PC-9 (cell line): ENCODE data around the gene AKAP13. TPM values are rescaled to one million over a fixed set of nuclear protein-coding genes. Genes with fewer than 3 reads are reported as not detected.

Experiments
- BruUV-seq: library from RNA; stranded (reverse); fragments of 400-500 nt; replicated peaks from 2 replicates; lab custom pipeline; 2021; lab: Mats Ljungman, UMichigan
- CTCF ChIA-PET: fragments of 300-600 bp; sonication (Branson Sonifier 250); formaldehyde crosslinking; loops from one replicate; lab custom pipeline; 2022; ENCODE audit warnings: antibody characterized with exemption; lab: Charles Lee
- POLR2A ChIA-PET: fragments of 300-600 bp; sonication (Branson Sonifier 250); formaldehyde crosslinking; loops from one replicate; lab custom pipeline; 2022; ENCODE audit warnings: antibody characterized with exemption; ENCODE audit not compliant: unreplicated experiment; lab: Charles Lee
- DNase-seq, 2 experiments: peaks; one replicate each; pipeline versions ENCODE4 v3.0.0 to v3.0.0-alpha.2; 2015 to 2022; ENCODE audit warnings: mixed read lengths in 1 of 2
- H2AFZ ChIP-seq: fragments of 200-600 bp; sonication (generic); 2 replicates; pipeline ENCODE4 v1.8.1; 2017; ENCODE audit warnings: antibody characterized with exemption
- H3F3A ChIP-seq: fragments of 200-600 bp; sonication (generic); 2 replicates; pipeline ENCODE4 v1.8.1; 2017; ENCODE audit warnings: antibody characterized with exemption, mild to moderate bottlenecking, low read depth; ENCODE audit not compliant: insufficient read depth
- H3K27ac ChIP-seq: fragments of 200-600 bp; sonication (generic); 2 replicates; pipeline ENCODE4 v1.6.1; 2016; ENCODE audit warnings: mixed run types
- H3K27me3 ChIP-seq: fragments of 200-600 bp; sonication (generic); 2 replicates; pipeline ENCODE4 v1.6.1; 2016; ENCODE audit warnings: low read depth, mixed run types; ENCODE audit not compliant: insufficient read depth
- H3K36me3 ChIP-seq: fragments of 200-600 bp; sonication (generic); 2 replicates; pipeline ENCODE4 v1.6.1; 2016; ENCODE audit warnings: low read depth, mixed run types
- H3K4me1 ChIP-seq: fragments of 200-600 bp; sonication (generic); replicated peaks from 2 replicates; pipeline ENCODE4 v1.6.1; 2016; ENCODE audit warnings: mixed run types; ENCODE audit not compliant: insufficient read depth
- H3K4me2 ChIP-seq: fragments of 200-600 bp; sonication (generic); 2 replicates; pipeline ENCODE4 v1.6.1; 2017; ENCODE audit warnings: mixed run types
- H3K4me3 ChIP-seq: fragments of 200-600 bp; sonication (generic); 2 replicates; pipeline ENCODE4 v1.6.1; 2016; ENCODE audit warnings: mixed run types
- H3K79me2 ChIP-seq: fragments of 200-600 bp; sonication (generic); 2 replicates; pipeline ENCODE4 v1.6.1; 2017; ENCODE audit warnings: low read depth, mixed run types
- H3K9me2 ChIP-seq: fragments of 200-600 bp; sonication (generic); 2 replicates; pipeline ENCODE4 v1.8.1; 2017; ENCODE audit warnings: mild to moderate bottlenecking; ENCODE audit not compliant: insufficient read depth
- H3K9me3 ChIP-seq: fragments of 200-600 bp; sonication (generic); 2 replicates; pipeline ENCODE4 v1.8.1; 2016; ENCODE audit warnings: low read depth; ENCODE audit not compliant: insufficient read depth
- H4K20me1 ChIP-seq: fragments of 200-600 bp; sonication (generic); 2 replicates; pipeline ENCODE4 v1.8.1; 2017; ENCODE audit not compliant: insufficient read depth
- CTCF ChIP-seq: fragments of 200-600 bp; sonication (generic); conservative IDR thresholded peaks from 2 replicates; pipeline ENCODE4 v1.6.1; 2017; ENCODE audit warnings: mixed run types, antibody characterized with exemption, mild to moderate bottlenecking, moderate library complexity
- EZH2 ChIP-seq: fragments of 200-600 bp; sonication (generic); IDR thresholded peaks from 2 replicates; pipeline ENCODE4 v1.8.0; 2017; ENCODE audit warnings: antibody characterized with exemption, low read depth
- intact Hi-C: fragments of 100-400 bp; cut with micrococcal nuclease; formaldehyde crosslinking; loops from one replicate; pipeline ENCODE4 v1.10.0; 2022; ENCODE audit not compliant: unreplicated experiment
- total RNA-seq: library from RNA; stranded (reverse); gene quantifications from 2 replicates; pipeline ENCODE4 v1.2.3, GENCODE V29; 2021

Gene AKAP13
- total RNA-seq, 1 experiment from 2014 or later = 82.5 TPM

DNA sequence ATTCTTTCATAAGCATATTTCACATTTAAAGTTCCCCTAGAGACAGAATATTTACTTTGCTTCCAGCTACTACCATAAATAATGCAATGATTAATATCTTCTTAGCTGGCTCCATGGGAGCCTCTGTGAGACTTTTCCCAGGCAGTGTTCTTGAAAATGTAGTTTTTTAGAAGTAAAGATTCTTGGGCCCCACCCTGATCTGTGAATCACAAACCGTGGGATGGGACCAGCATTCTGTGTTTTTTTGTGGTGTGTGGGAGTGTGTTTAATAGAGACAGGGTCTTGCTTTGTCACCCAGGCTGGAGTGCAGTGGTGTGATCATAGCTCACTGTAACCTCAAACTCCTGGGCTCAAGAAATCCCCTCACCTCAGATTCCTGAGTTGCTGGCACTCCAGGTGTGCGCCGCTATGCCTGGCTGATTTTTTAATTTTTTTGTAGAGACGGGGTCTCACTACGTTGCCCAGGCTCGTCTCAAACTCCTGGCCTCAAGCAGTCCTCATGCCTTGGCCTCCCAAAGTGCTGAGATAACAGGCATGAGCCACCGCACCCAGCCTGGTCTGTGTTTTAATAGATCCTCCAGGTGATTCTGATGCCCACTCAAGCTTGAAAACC lies 331.3 kb downstream of the AKAP13 start:
- H3K27me3 ChIP-seq = no peaks in the 10 kb centered on the region
- no peaks in the 10 kb centered on the region for H3K79me2 ChIP-seq
- ChIA-PET POLR2A (no interaction called here), CTCF (no interaction called here)
- peaks cover 16% of the 10 kb centered on the region; the same call in 1 of the 2 replicates for H3K36me3 ChIP-seq
- H3K4me3 ChIP-seq = no peak overlapping the region
- H3K4me2 ChIP-seq = no peak overlapping the region
- H3K9me2 ChIP-seq = no peaks in the 10 kb centered on the region
- DNase-seq = no peak
- no peaks in the 10 kb centered on the region for H3K4me1 ChIP-seq
- H4K20me1 ChIP-seq = no peaks in the 10 kb centered on the region; the same call in 1 of the 2 replicates
- H2AFZ ChIP-seq = no peak overlapping the region
- H3K27ac ChIP-seq = no peak overlapping the region
- no peak for TF ChIP-seq CTCF
- no peak for TF ChIP-seq EZH2
- intact Hi-C loops = no loop called here
- no peaks in the 10 kb centered on the region; the same call in 1 of the 2 replicates for H3K9me3 ChIP-seq
- no TSS peak for BruUV-seq
- peaks cover 6% of the 10 kb centered on the region; the same call in 1 of the 2 replicates for H3F3A ChIP-seq

DNA sequence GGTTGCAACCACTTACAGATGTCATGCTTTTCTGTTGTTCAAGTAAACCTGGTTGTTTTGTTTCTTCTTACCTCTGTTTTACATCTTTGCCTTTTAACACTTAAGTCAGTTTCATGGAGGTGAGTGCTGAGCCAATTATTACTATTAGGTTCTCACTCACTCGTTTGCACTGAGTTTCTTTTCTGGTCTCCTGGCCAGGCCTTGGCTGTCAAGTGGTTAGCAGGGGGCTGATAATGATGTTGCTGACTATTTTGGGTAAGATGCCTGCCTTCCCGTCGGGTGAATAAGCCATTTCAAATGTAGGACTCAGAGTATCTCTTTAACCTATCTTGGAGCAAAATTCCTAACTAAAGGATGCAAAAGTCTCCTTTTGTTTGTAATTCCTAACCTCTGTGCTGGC lies 335.9 kb downstream of the AKAP13 start:
- H3K9me2 ChIP-seq = no peaks in the 10 kb centered on the region
- no peaks in the 10 kb centered on the region; the same call in 1 of the 2 replicates for H3K9me3 ChIP-seq
- intact Hi-C loops = no loop called here
- H3K27me3 ChIP-seq = no peaks in the 10 kb centered on the region
- peaks cover 3% of the 10 kb centered on the region; the same call in 1 of the 2 replicates for H4K20me1 ChIP-seq
- H3K4me2 ChIP-seq = no peak overlapping the region
- H3K4me3 ChIP-seq = no peak overlapping the region
- ChIA-PET POLR2A (no interaction called here), CTCF (no interaction called here)
- H2AFZ ChIP-seq = no peak overlapping the region
- peaks cover 25% of the 10 kb centered on the region; the same call in 1 of the 2 replicates for H3K36me3 ChIP-seq
- no peak overlapping the region for H3K27ac ChIP-seq
- H3F3A ChIP-seq = no peaks in the 10 kb centered on the region
- DNase-seq = no peak
- BruUV-seq = no TSS peak
- no peaks in the 10 kb centered on the region for H3K79me2 ChIP-seq
- no peak for TF ChIP-seq CTCF
- no peak for TF ChIP-seq EZH2
- H3K4me1 ChIP-seq = no peaks in the 10 kb centered on the region

- Histone ChIP-seq H3K36me3 (peaks cover 27% of the 10 kb centered on the region; the same call in 1 of the 2 replicates), H4K20me1 (peaks cover 3% of the 10 kb centered on the region; the same call in 1 of the 2 replicates), H3K27me3 (no peaks in the 10 kb centered on the region), H3K9me3 (no peaks in the 10 kb centered on the region; the same call in 1 of the 2 replicates), H3K4me2 (no peak overlapping the region), H3K4me1 (no peaks in the 10 kb centered on the region), H2AFZ (no peak overlapping the region), H3K9me2 (no peaks in the 10 kb centered on the region), H3F3A (no peaks in the 10 kb centered on the region), H3K4me3 (no peak overlapping the region), H3K27ac (no peak overlapping the region), H3K79me2 (no peaks in the 10 kb centered on the region)
- TF ChIP-seq CTCF = no peak
- no peak for TF ChIP-seq EZH2
- no TSS peak for BruUV-seq
- intact Hi-C loops = no loop called here
- DNase-seq = no peak
- ChIA-PET CTCF (no interaction called here), POLR2A (no interaction called here)
Observed at GRCh38 chr15:85717212-85717611, 336.8 kb downstream of the AKAP13 start.
